ENCODE results near the gene ZDHHC4.

Gene ZDHHC4

GRCh38 chr7:6563936-6564770 lies 13.1 kb upstream of the ZDHHC4 start:
- no peak overlapping the region for H3K27ac ChIP-seq
- TF ChIP-seq CTCF (IDR thresholded peaks at IDR 0.05) (no peak), ZFX (IDR thresholded peaks at IDR 0.05; ENCODE audit: borderline replicate concordance) (no peak)

- TF ChIP-seq ZFX (IDR thresholded peaks at IDR 0.05; ENCODE audit: borderline replicate concordance) (no peak), CTCF (IDR thresholded peaks at IDR 0.05) (no peak)
- no peak overlapping the region for H3K27ac ChIP-seq
These were observed 11.6 kb upstream of the ZDHHC4 start for GRCh38 chr7:6565655-6566054.

DNA sequence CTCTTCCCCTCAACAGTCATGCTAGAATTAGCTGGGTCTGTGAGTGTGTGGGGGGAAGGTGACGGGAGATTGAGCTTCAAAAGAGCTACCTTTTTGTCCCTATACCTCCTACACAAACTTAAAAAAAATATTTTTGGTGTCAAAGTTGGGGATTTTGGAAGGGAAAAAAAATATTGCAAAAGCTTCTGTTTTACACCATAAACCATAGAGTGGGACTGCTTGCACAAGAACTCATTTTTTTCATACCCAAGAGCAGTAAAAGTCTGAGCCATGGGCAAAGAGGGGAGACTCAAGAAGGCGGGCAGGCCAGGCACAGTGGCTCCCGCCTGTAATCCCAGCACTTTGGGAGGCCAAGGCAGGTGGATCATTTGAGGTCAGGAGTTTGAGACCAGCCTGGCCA lies 9.4 kb upstream of the ZDHHC4 start:
- no peak for TF ChIP-seq ZFX (IDR thresholded peaks at IDR 0.05; ENCODE audit: borderline replicate concordance)
- no peak for TF ChIP-seq CTCF (IDR thresholded peaks at IDR 0.05)

GRCh38 chr7:6571160-6571779 lies 6.0 kb upstream of the ZDHHC4 start:
- no peak for TF ChIP-seq CTCF (IDR thresholded peaks at IDR 0.05)
- TF ChIP-seq ZFX (IDR thresholded peaks at IDR 0.05; ENCODE audit: borderline replicate concordance): no peak

More for the DNA sequence above, 9.4 kb upstream of the ZDHHC4 start:
- no peak overlapping the region for H3K27ac ChIP-seq

DNA sequence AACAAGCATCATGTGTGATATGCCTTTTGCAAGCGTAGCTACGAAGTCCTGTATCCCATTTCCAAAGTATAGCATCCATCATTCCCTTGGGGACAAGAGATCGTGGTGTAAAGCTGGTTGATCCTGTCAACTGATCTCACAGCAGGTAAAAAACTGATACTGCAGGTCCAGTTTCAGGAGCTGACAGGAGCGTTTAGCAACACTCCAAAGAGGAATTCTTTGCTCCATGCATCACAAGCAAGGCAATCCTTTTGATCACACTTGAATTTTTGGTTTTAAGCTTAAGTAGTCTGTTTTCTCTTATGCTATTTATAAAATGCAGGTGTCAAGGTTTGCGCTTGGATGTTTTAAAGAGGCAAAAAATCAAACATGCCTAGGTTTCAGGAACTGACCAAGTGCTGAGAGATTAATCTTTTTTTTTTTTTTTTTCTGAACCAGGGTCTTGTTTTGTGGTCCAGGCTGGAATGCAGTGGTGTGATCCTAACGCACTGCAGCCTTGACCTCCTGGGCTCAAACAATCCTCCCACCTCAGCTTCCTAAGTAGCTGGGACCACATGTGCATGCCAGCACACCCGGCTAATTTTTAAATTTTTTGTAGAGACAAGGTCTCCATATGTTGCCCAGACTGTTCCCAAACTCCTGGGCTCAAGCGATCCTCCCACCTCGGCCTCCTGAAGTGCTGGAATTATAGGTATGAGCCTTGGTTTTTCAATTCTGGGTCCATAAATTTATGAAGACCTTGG lies 1.8 kb upstream of the ZDHHC4 start:
- TF ChIP-seq ZFX (IDR thresholded peaks at IDR 0.05; ENCODE audit: borderline replicate concordance) (no peak), CTCF (IDR thresholded peaks at IDR 0.05) (no peak)
- H3K27ac ChIP-seq: no peak overlapping the region

More at GRCh38 chr7:6571160-6571779, 6.0 kb upstream of the ZDHHC4 start:
- no peak overlapping the region for H3K27ac ChIP-seq

DNA sequence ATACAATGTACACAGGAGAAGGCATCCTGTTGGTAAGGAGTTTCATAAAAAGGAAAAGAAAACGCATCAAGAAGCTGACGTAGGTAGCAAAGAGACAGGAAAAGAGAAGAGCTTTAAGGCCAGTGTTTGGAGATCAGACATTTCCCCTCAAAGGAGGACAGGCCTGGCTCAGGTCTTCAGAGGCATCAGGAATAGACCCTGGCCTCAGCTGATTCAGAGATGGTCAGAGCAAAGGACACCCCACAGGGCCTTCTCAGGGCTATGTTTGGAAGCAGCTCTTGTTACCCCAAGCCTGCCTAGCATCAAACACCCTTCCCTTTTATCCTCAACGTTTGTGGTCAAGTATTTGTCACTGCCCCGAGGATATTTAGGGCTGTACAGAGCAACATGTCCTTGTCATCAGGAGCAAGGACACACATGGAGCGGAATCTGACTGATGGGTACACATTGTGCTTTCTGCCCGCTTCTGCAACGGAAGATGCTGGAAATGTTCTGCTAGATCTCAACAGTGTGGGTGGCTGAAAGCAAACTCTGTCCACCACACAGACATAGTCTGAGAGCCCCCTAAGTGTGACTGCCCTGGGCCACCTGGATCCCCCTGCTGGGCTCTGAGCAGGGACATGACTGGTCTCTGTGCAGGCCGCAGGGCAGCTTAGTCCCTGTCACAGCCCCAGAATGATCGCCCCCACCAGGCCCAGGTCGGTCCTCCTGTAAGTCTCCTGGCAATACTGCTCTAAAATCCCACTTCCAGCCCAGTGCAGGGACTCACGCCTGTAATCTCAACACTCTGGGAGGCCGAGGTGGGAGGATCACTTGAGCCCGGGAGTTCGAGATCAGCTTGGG lies 1.0 kb upstream of the ZDHHC4 start:
- peak overlapping the region; percentile 79 for H3K27ac ChIP-seq
- no peak for TF ChIP-seq ZFX (IDR thresholded peaks at IDR 0.05; ENCODE audit: borderline replicate concordance)
- TF ChIP-seq CTCF (IDR thresholded peaks at IDR 0.05): no peak

GRCh38 chr7:6576867-6577368 lies 336 bp upstream of the ZDHHC4 start:
- peak overlapping the region; percentile 79 for H3K27ac ChIP-seq

Data from 22Rv1 (cell line).